Measurements from ENCODE around the gene LAMTOR4.

LAMTOR4 gene

GRCh38 chr7:100148559-100149328 is at the start of gene LAMTOR4:
Gene LAMTOR4, plus strand, starts transcription at chr7:100148918. Its CDS starts 55 bp downstream, at chr7:100148973.
- DNase-seq (ENCODE audit: low spot score) = peak; percentile 100

DNA sequence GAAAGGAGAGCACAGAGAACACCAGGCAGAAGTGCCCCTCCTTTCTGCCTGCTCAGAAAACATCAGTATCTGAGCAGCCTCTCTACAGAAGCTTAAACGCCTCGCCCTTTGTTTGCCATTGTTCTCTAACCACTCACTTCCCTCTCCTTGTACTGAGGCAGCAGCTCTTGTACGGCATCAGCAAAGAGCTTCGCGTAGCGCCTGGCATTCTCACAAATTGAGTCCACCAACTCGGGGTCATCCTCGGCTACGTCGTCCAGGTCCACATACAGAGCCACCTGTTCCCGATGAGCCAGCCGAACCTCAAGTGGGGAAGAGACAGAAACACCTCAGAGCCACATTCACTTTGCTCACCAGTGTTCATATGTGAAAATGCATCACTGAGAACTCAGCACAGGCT is 49.3 kb upstream of the LAMTOR4 start:
- no peak for DNase-seq (ENCODE audit: low spot score)

GRCh38 chr7:100100420-100101015 is 48.2 kb upstream of the LAMTOR4 start:
- peak; percentile 99 for DNase-seq (ENCODE audit: low spot score)

GRCh38 chr7:100101016-100101862 is 47.5 kb upstream of the LAMTOR4 start, which contains the start of the genes AP4M1 and MCM7:
Gene AP4M1, plus strand, starts transcription at chr7:100101643. Its CDS starts 72 bp downstream, at chr7:100101715.
Gene MCM7, minus strand, starts transcription at chr7:100101397. Its CDS starts 103 bp downstream, at chr7:100101294.
- DNase-seq (ENCODE audit: low spot score) = peak; percentile 99

- DNase-seq (ENCODE audit: low spot score) = no peak
These were observed 45.5 kb upstream of the LAMTOR4 start for GRCh38 chr7:100102950-100103840.

- no peak for DNase-seq (ENCODE audit: low spot score)
These were observed 43.2 kb upstream of the LAMTOR4 start for GRCh38 chr7:100105534-100105933.

GRCh38 chr7:100106633-100107032 is 42.1 kb upstream of the LAMTOR4 start:
- no peak for DNase-seq (ENCODE audit: low spot score)

- DNase-seq (ENCODE audit: low spot score) = no peak
These were observed 41.5 kb upstream of the LAMTOR4 start for GRCh38 chr7:100107125-100107737.

DNA sequence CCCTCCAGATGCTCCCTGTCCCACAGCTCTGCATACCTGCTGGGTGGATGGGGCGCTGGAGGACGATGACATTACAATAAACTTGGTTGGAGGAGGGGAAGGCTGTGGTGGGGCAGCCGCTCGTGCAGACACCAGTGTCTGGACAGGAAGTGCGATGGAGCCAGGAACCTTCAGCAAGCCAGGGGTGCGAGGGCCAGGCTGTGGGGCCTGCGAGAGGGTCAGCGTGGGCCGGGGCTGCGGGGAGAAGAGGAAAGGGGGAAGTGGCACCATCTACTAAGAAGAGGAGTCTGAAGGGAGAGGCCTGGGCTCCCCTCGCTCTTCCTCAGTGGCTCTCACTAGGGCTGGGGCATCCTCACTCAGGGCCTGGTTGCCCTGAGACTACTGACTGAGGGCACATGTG is 40.8 kb upstream of the LAMTOR4 start:
- no peak for DNase-seq (ENCODE audit: low spot score)

DNA sequence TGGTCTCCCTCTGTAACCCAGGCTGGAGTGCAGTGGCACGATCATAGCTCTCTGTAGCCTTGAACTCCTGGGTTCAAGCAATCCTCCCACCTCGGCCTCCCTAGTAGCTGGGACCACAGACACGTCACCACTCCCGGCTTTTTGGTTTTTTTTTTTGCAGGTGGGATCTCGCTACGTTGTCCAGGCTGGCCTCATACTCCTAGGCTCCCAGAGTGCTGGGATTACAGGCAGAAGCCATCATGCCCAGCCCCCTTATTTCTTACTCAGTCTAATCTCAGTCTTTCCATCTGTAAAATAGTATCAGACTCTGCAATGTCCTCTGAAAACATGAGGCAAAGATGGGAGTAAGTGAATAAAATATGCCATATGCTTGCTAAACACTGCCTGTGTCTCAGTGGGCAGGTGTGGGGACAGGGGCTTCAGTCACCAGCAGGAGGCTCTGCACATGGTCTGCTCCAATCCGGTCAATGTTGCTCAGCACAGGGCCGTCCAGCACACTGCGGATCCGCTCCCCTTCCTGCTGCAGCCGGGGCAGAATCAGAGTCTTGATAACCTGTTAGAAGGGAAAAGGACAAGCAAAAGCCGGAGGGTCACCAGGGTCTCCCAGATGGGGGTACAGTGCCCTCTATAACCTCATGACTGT is 39.1 kb upstream of the LAMTOR4 start:
- no peak for DNase-seq (ENCODE audit: low spot score)

DNA sequence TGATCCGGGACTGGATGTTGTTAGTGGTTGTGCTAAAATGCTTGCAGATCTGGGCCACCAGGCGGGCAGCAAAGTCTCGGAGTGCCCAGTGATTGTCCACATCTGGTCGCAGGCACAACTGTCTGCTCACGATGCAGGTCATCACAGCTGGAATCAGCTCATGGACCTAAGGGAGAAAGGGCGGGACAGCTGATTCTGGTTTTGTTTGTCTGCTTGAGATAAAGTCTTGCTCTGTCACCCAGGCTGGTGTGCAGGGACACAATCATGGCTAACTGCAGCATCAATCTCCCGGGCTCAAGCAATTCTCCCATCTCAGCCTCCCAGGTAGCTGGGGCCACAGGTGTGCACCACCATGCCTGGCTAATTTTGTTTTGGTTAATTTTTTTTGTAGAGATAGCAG is 37.6 kb upstream of the LAMTOR4 start:
- no peak for DNase-seq (ENCODE audit: low spot score)

GRCh38 chr7:100111914-100112313 is 36.8 kb upstream of the LAMTOR4 start:
- DNase-seq (ENCODE audit: low spot score) = no peak

DNA sequence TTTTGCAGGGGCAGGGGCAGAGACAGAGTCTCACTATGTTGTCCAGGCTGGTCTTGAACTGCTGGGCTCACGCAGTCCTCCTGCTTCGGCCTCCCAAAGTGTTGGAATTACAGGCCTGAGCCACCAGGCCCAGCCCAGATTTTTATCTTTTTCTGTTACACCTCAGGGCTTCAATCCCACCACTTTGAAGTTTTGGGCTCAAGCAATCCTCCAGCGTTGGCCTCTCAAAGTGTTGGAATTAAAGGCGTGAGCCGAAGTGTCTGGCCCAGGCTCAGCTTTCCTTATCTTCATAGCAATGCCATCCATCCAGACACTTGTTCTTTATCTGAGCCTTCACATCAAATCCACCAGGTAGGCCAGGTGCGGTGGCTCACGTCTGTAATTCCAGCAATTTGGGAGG is 33.7 kb upstream of the LAMTOR4 start:
- DNase-seq (ENCODE audit: low spot score) = no peak

GRCh38 chr7:100118388-100119071 is 30.2 kb upstream of the LAMTOR4 start:
- no peak for DNase-seq (ENCODE audit: low spot score)

DNA sequence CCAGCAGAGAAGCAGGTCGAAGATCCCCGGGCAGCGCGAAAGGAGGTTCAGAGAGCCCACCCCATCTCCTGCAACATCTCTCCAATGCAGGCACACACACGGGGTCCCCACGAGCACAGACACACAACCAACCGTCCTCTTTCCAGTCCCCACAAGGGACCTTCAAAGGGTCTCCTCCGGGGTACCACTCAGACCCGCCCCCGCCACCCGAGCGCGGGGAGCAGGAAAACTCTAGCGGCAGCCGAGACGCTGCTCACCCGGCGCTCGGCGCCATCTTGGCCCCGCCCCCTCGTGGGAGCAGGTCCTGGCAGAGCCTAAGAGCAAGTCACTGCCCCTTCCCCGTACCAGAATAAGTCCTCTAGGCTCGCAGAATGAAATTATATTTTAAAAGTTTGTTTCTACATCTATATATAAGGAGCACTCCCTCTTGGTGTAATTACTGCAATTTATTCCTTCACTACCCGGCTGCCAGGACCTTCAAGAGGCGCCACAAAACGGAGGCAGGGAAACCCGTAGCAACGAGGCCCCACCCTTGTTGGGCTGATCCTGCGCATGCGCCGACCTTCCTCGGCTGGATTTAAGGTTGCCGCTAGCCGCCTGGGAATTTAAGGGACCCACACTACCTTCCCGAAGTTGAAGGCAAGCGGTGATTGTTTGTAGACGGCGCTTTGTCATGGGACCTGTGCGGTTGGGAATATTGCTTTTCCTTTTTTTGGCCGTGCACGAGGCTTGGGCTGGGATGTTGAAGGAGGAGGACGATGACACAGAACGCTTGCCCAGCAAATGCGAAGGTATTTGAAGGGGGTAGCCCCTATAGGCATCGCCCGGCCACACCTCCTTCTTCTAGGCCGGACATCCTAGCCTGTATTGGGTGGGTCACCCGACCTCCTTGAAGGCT is 29.4 kb upstream of the LAMTOR4 start, which contains the start of the genes CNPY4 and TAF6:
Gene CNPY4 (plus strand): TSS at position 563 of the 898 bp plus-strand sequence. CDS start 111 bp downstream, at position 674.
Gene TAF6 (minus strand): TSS at position 287 of the 898 bp plus-strand sequence. CDS start 5,149 bp downstream, outside the sequence.
- peak; percentile 95 for DNase-seq (ENCODE audit: low spot score)

DNA sequence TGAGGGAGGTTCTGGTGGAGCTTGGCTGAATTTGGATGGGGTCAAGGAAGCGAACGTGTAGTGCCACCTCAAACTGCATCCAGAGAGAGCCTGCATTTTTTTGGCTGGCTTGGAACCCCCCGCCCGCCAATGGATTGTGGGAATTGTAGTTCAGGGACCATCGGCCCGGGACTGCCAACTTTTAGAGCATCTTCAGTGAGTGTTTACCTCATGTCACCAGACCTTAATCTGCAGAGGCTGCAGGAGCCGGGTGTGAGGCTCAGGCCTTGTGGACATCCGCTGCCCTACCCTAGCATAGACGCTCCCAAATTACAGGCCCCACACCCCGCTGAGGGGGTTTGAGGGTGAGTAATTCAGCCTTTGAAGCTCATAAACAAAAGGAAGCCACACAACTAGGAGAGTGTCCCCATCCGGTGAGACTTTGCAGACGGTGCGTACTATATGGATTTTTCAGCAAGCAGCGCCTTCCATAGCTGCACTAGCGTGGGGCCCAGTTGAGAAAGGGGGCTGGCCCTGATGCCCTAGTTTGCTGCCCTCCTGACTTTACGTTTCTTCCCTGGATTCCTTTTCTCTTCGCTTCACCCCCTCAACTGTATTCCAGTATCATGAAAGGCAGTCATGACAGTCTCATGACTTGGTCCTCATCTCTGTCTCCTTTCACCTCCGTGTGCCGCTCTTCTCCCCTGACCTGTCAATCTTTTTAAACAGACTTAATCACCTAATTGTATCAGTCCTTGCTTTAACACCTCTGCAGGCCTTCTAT is 28.6 kb upstream of the LAMTOR4 start:
- DNase-seq (ENCODE audit: low spot score) = peak; percentile 51

GRCh38 chr7:100120733-100121036 is 28.0 kb upstream of the LAMTOR4 start:
- no peak for DNase-seq (ENCODE audit: low spot score)

- DNase-seq (ENCODE audit: low spot score) = peak; percentile 28
These were observed 26.7 kb upstream of the LAMTOR4 start for GRCh38 chr7:100122067-100122466.
